ENCODE data around the gene LCAT.

LCAT gene

DNA sequence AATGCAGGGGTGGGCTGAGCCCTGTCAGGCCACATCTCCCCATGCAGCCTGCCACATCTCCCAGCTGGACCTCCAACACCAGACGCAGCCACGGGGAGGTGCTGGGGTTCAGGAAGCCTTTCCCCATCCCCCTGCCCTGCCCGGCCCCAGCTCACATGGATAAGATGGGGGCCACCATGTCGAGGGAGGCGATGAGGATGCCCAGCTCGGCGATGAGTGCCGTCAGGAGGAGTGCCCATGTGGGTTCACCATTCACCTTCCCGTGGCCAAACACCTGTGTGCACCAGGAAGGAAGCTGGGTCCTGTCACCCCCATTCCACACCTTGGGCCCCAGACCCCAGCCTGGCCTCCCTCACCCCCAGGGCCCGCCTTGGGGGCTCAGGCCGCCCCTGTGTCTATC, 5.7 kb upstream of the LCAT start:
- Histone ChIP-seq H2BK15ac (ENCODE audit: low read depth, poor library complexity, severe bottlenecking) (no peak overlapping the region), H3K18ac (ENCODE audit: low read depth in 1 of 2, low read length in 2 of 2) (no peak overlapping the region), H3K4me3 (ENCODE audit: insufficient read depth in 1 of 2, low read depth in 1 of 2, low read length in 2 of 2) (no peak overlapping the region), H3K14ac (ENCODE audit: low read length in 2 of 2) (no peak overlapping the region), H4K91ac (ENCODE audit: low read length) (peak overlapping the region; percentile 21), H3K4me2 (ENCODE audit: low read length, poor library complexity, severe bottlenecking) (no peak overlapping the region), H3K9ac (ENCODE audit: low read length) (no peak overlapping the region), H2BK12ac (ENCODE audit: low read length in 2 of 2) (no peak overlapping the region), H3K23ac (ENCODE audit: low read length in 2 of 2) (no peak overlapping the region), H3K27ac (ENCODE audit: low read length, poor library complexity, severe bottlenecking) (no peak overlapping the region), H2BK120ac (ENCODE audit: low read depth, low read length) (no peak overlapping the region), H2AK5ac (ENCODE audit: low read length, severe bottlenecking) (no peak overlapping the region), H3K4ac (ENCODE audit: low read depth in 1 of 2, low read length in 2 of 2) (no peak overlapping the region), H3K79me1 (replicated peaks; ENCODE audit: low read length, poor library complexity, severe bottlenecking) (peaks cover 59% of the 10 kb centered on the region), H4K8ac (ENCODE audit: low read length) (no peak overlapping the region), H3K9me3 (ENCODE audit: control insufficient read depth, low read length) (no peaks in the 10 kb centered on the region), H3K36me3 (ENCODE audit: control insufficient read depth in 1 of 2, insufficient read depth in 2 of 2, low read depth in 1 of 2, low read length in 2 of 2) (peaks cover 93% of the 10 kb centered on the region in 2 experiments), H3K4me1 (ENCODE audit: control insufficient read depth, insufficient read depth, low read depth, low read length) (peaks cover 6% of the 10 kb centered on the region), H3K27me3 (ENCODE audit: control insufficient read depth in 1 of 2, insufficient read depth in 1 of 2, low read length in 2 of 2) (no peaks in the 10 kb centered on the region), H2AFZ (ENCODE audit: low read depth, low read length) (no peak overlapping the region), H2BK5ac (ENCODE audit: low read depth, low read length, poor library complexity, severe bottlenecking) (no peak overlapping the region)
- DNase-seq, result no peak
- WGBS, result 97% methylated on average over 11 of the region's 11 CpGs

DNA sequence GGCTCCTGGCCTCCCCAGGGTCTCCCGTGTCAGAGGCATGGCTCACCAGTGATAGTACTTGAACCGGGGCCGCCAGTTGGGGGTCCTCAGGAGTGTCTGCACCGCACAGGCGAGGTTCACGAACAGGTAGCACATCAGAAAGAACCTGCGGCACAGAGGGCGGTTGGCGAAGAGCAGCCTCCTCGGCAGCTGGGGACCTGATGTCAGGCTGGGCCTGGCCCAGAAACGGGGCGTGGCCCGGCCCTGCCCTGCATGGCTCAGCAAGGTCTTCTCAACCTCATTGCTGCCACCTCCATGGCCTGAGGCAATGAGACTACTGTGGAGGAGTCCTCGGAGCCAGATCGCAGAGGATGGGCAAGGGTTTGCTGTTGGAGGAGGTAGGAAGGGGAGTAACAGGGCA, 4.1 kb upstream of the LCAT start:
- no peak overlapping the region for H2AFZ ChIP-seq (ENCODE audit: low read depth, low read length)
- DNase-seq, result no peak
- H2AK5ac ChIP-seq (ENCODE audit: low read length, severe bottlenecking), result no peak overlapping the region
- no peak overlapping the region for H3K4me2 ChIP-seq (ENCODE audit: low read length, poor library complexity, severe bottlenecking)
- peaks cover 55% of the 10 kb centered on the region for H3K79me1 ChIP-seq (replicated peaks; ENCODE audit: low read length, poor library complexity, severe bottlenecking)
- no peaks in the 10 kb centered on the region for H3K9me3 ChIP-seq (ENCODE audit: control insufficient read depth, low read length)
- H2BK5ac ChIP-seq (ENCODE audit: low read depth, low read length, poor library complexity, severe bottlenecking), result no peak overlapping the region
- H3K4me1 ChIP-seq (ENCODE audit: control insufficient read depth, insufficient read depth, low read depth, low read length), result peaks cover 16% of the 10 kb centered on the region
- no peak overlapping the region for H4K8ac ChIP-seq (ENCODE audit: low read length)
- H2BK120ac ChIP-seq (ENCODE audit: low read depth, low read length), result no peak overlapping the region
- WGBS, result 98% methylated on average over 15 of the region's 15 CpGs
- H3K4ac ChIP-seq (ENCODE audit: low read depth in 1 of 2, low read length in 2 of 2), result no peak overlapping the region
- H3K18ac ChIP-seq (ENCODE audit: low read depth in 1 of 2, low read length in 2 of 2), result no peak overlapping the region
- H3K27me3 ChIP-seq (ENCODE audit: control insufficient read depth in 1 of 2, insufficient read depth in 1 of 2, low read length in 2 of 2), result no peaks in the 10 kb centered on the region
- no peak overlapping the region for H3K4me3 ChIP-seq (ENCODE audit: insufficient read depth in 1 of 2, low read depth in 1 of 2, low read length in 2 of 2)
- no peak overlapping the region for H3K14ac ChIP-seq (ENCODE audit: low read length in 2 of 2)
- no peak overlapping the region for H3K23ac ChIP-seq (ENCODE audit: low read length in 2 of 2)
- peaks cover 89 to 99% of the 10 kb centered on the region in 2 experiments for H3K36me3 ChIP-seq (ENCODE audit: control insufficient read depth in 1 of 2, insufficient read depth in 2 of 2, low read depth in 1 of 2, low read length in 2 of 2)
- H3K27ac ChIP-seq (ENCODE audit: low read length, poor library complexity, severe bottlenecking), result no peak overlapping the region
- H2BK12ac ChIP-seq (ENCODE audit: low read length in 2 of 2), result no peak overlapping the region
- H2BK15ac ChIP-seq (ENCODE audit: low read depth, poor library complexity, severe bottlenecking), result no peak overlapping the region
- H4K91ac ChIP-seq (ENCODE audit: low read length), result no peak overlapping the region
- no peak overlapping the region for H3K9ac ChIP-seq (ENCODE audit: low read length)

GRCh38 chr16:67946966-67947558, 3.1 kb upstream of the LCAT start:
- Histone ChIP-seq H2BK12ac (ENCODE audit: low read length in 2 of 2) (no peak overlapping the region), H3K4ac (ENCODE audit: low read depth in 1 of 2, low read length in 2 of 2) (no peak overlapping the region)
- 97% methylated on average over 28 of the region's 28 CpGs for WGBS

GRCh38 chr16:67946128-67946569, 2.2 kb upstream of the LCAT start:
- Histone ChIP-seq H4K8ac (ENCODE audit: low read length) (peak overlapping the region; percentile 25), H2AK5ac (ENCODE audit: low read length, severe bottlenecking) (no peak overlapping the region), H3K4me2 (ENCODE audit: low read length, poor library complexity, severe bottlenecking) (no peak overlapping the region), H3K18ac (ENCODE audit: low read depth in 1 of 2, low read length in 2 of 2) (no peak overlapping the region), H3K4ac (ENCODE audit: low read depth in 1 of 2, low read length in 2 of 2) (no peak overlapping the region), H3K23ac (ENCODE audit: low read length in 2 of 2) (no peak overlapping the region), H3K9ac (ENCODE audit: low read length) (no peak overlapping the region), H2BK12ac (ENCODE audit: low read length in 2 of 2) (no peak overlapping the region), H3K4me3 (ENCODE audit: insufficient read depth in 1 of 2, low read depth in 1 of 2, low read length in 2 of 2) (no peak overlapping the region), H3K36me3 (ENCODE audit: control insufficient read depth in 1 of 2, insufficient read depth in 2 of 2, low read depth in 1 of 2, low read length in 2 of 2) (peaks cover 93 to 99% of the 10 kb centered on the region in 2 experiments), H2BK120ac (ENCODE audit: low read depth, low read length) (no peak overlapping the region), H3K27ac (ENCODE audit: low read length, poor library complexity, severe bottlenecking) (no peak overlapping the region), H2BK15ac (ENCODE audit: low read depth, poor library complexity, severe bottlenecking) (no peak overlapping the region), H3K79me1 (replicated peaks; ENCODE audit: low read length, poor library complexity, severe bottlenecking) (peaks cover 53% of the 10 kb centered on the region), H3K9me3 (ENCODE audit: control insufficient read depth, low read length) (no peaks in the 10 kb centered on the region), H3K14ac (ENCODE audit: low read length in 2 of 2) (no peak overlapping the region), H3K4me1 (ENCODE audit: control insufficient read depth, insufficient read depth, low read depth, low read length) (peaks cover 18% of the 10 kb centered on the region), H2BK5ac (ENCODE audit: low read depth, low read length, poor library complexity, severe bottlenecking) (no peak overlapping the region), H2AFZ (ENCODE audit: low read depth, low read length) (no peak overlapping the region), H4K91ac (ENCODE audit: low read length) (peak overlapping the region; percentile 12), H3K27me3 (ENCODE audit: control insufficient read depth in 1 of 2, insufficient read depth in 1 of 2, low read length in 2 of 2) (no peaks in the 10 kb centered on the region)
- no peak for DNase-seq
- WGBS, result 97% methylated on average over 18 of the region's 20 CpGs

More at GRCh38 chr16:67946966-67947558, 3.1 kb upstream of the LCAT start:
- Histone ChIP-seq H3K9me3 (ENCODE audit: control insufficient read depth, low read length) (no peaks in the 10 kb centered on the region), H3K23ac (ENCODE audit: low read length in 2 of 2) (no peak overlapping the region), H3K27ac (ENCODE audit: low read length, poor library complexity, severe bottlenecking) (no peak overlapping the region), H3K14ac (ENCODE audit: low read length in 2 of 2) (no peak overlapping the region), H3K4me1 (ENCODE audit: control insufficient read depth, insufficient read depth, low read depth, low read length) (peaks cover 18% of the 10 kb centered on the region), H3K4me3 (ENCODE audit: insufficient read depth in 1 of 2, low read depth in 1 of 2, low read length in 2 of 2) (no peak overlapping the region), H2AFZ (ENCODE audit: low read depth, low read length) (no peak overlapping the region), H2BK120ac (ENCODE audit: low read depth, low read length) (no peak overlapping the region), H2BK15ac (ENCODE audit: low read depth, poor library complexity, severe bottlenecking) (no peak overlapping the region), H3K36me3 (ENCODE audit: control insufficient read depth in 1 of 2, insufficient read depth in 2 of 2, low read depth in 1 of 2, low read length in 2 of 2) (peaks cover 93 to 99% of the 10 kb centered on the region in 2 experiments), H4K91ac (ENCODE audit: low read length) (no peak overlapping the region), H3K18ac (ENCODE audit: low read depth in 1 of 2, low read length in 2 of 2) (no peak overlapping the region), H3K9ac (ENCODE audit: low read length) (no peak overlapping the region), H4K8ac (ENCODE audit: low read length) (no peak overlapping the region), H3K27me3 (ENCODE audit: control insufficient read depth in 1 of 2, insufficient read depth in 1 of 2, low read length in 2 of 2) (no peaks in the 10 kb centered on the region), H3K79me1 (replicated peaks; ENCODE audit: low read length, poor library complexity, severe bottlenecking) (peaks cover 56% of the 10 kb centered on the region), H2AK5ac (ENCODE audit: low read length, severe bottlenecking) (no peak overlapping the region), H3K4me2 (ENCODE audit: low read length, poor library complexity, severe bottlenecking) (no peak overlapping the region), H2BK5ac (ENCODE audit: low read depth, low read length, poor library complexity, severe bottlenecking) (no peak overlapping the region)
- DNase-seq, result no peak

Measured in mesenchymal stem cell (in vitro differentiated cells and primary cell).